ENCODE data around the gene LRGUK. TPM values are rescaled to one million over a fixed set of nuclear protein-coding genes. Genes with fewer than 3 reads are reported as not detected.

Gene LRGUK
- polyA plus RNA-seq, 1 experiment, result 0.07 TPM

DNA sequence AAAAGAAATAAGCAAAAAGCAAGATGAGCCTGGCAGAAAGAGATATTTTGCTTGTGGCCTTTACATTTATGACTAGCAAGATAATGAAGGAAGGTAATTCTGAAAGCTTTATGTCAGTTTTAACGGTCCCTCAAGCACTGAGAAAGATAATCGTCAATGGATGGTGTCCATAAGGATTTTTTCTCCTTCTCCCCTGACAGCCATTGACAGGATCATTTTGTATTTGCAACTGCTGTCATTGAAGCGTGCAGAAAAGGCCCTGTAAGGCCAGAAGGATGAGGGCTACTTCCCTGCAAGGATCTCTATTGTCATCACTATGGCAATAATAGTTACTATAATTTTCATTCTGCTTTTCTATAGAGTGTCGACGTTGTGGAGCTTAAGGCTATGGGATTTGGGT is 994 bp upstream of the LRGUK start:
- TF ChIP-seq, protein P1, sequence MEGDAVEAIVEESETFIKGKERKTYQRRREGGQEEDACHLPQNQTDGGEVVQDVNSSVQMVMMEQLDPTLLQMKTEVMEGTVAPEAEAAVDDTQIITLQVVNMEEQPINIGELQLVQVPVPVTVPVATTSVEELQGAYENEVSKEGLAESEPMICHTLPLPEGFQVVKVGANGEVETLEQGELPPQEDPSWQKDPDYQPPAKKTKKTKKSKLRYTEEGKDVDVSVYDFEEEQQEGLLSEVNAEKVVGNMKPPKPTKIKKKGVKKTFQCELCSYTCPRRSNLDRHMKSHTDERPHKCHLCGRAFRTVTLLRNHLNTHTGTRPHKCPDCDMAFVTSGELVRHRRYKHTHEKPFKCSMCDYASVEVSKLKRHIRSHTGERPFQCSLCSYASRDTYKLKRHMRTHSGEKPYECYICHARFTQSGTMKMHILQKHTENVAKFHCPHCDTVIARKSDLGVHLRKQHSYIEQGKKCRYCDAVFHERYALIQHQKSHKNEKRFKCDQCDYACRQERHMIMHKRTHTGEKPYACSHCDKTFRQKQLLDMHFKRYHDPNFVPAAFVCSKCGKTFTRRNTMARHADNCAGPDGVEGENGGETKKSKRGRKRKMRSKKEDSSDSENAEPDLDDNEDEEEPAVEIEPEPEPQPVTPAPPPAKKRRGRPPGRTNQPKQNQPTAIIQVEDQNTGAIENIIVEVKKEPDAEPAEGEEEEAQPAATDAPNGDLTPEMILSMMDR (IDR thresholded peaks at IDR 0.05; ENCODE audit: low read depth, low read length), result no peak
- Histone ChIP-seq H3K9me3 (ENCODE audit: control insufficient read depth, insufficient read depth, low read length) (no peaks in the 10 kb centered on the region), H3K27me3 (ENCODE audit: control insufficient read depth, insufficient read depth, low read length) (peaks cover 3% of the 10 kb centered on the region), H3K4me3 (ENCODE audit: low read depth, low read length) (no peak overlapping the region), H3K27ac (ENCODE audit: low read depth, low read length) (no peak overlapping the region)
- CTCF ChIA-PET, result interaction anchor here (1.3 kb wide), 1 partner anchor 18 kb away, joined by 4 read pairs; no protein-coding TSS in a partner anchor
- DNase-seq (ENCODE audit: low read depth, low spot score), result no peak
- POLR2A ChIA-PET, result no interaction called here

DNA sequence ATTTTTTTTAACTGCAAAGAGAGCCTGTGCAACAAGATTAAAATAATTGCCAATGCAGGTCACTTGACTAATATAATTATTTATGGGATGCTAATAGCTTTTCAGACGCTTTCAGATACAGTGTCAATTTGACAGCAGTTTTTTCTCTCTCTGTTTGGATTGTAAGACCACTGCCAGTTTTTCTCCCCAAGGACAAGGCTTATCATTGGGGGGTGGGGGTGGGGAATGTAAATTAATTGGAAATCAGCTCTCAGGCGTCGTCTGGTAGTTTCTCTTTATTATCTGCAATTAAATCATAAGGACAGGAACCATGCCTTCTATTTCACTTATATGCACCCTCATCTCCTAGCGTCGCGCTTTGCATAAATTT is 559 bp upstream of the LRGUK start:
- CTCF ChIA-PET, result interaction anchor here (1.1 to 1.3 kb wide), 2 partner anchors 18 to 294 kb away, joined by 4 to 5 read pairs; no protein-coding TSS in a partner anchor
- TF ChIP-seq, protein P1 (IDR thresholded peaks at IDR 0.05; ENCODE audit: low read depth, low read length), result no peak
- Histone ChIP-seq H3K4me3 (ENCODE audit: low read depth, low read length) (peak overlapping the region; percentile 84; the same call in 1 of the 2 replicates), H3K27ac (ENCODE audit: low read depth, low read length) (no peak overlapping the region), H3K27me3 (ENCODE audit: control insufficient read depth, insufficient read depth, low read length) (peaks cover 3% of the 10 kb centered on the region), H3K9me3 (ENCODE audit: control insufficient read depth, insufficient read depth, low read length) (no peaks in the 10 kb centered on the region)
- DNase-seq (ENCODE audit: low read depth, low spot score), result no peak
- POLR2A ChIA-PET, result no interaction called here

DNA sequence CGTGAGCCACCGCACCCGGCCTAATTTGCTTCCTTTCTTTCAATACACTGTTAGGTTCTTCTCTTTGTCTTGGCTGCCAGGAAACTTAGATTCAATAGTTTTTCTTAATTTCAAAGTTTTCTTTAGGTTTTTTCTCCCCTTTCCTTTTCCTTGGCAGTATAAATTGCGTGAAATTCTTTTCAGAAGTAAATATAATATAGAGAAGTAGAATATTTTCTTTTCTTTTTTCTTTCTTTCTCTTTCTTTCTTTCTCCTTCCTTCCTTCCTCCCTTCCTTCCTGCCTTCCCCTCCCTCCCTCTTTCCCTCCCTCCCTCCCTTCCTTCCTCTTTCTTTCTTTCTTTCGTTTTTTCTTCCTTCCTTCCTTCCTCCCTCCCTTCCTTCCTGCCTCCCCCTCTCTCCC is 1.7 kb downstream of the LRGUK start:
- TF ChIP-seq, protein P1 (IDR thresholded peaks at IDR 0.05; ENCODE audit: low read depth, low read length), result no peak

DNA sequence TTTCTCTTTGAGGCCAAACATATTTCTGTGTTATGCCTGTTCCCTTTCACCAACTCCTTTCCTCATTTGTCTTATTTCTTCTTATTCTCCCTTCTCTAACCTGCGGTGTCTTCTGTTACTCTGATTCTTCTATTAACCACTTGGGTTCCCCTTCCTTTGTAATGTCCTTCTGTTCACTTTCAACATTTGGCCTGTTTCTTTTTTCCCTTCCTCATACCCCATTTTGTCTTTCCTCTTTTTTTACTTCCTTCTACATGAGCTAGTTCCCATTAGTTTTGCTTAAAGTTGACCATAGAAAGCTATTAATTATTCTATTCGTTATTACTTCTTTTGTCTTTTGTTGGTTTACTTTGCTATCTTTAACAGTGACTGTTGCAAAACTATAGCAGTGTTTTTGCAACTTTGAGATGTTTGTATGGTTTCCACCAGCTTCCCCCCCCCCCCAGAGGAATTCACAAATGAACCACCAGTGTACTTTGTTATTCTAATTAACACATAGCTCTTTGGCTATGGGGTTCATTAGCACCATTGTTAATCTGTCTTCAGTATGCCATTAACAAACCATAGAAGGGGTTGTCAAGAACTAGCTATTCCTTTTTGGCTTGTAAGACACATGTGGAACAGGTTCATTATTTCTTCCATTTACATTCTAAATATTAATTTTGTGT is 2.9 kb downstream of the LRGUK start:
- TF ChIP-seq, protein P1 (IDR thresholded peaks at IDR 0.05; ENCODE audit: low read depth, low read length), result no peak
- POLR2A ChIA-PET, result no interaction called here
- CTCF ChIA-PET, result interaction anchor here (1.0 to 3.8 kb wide), 2 partner anchors 11 to 187 kb away, joined by 4 to 33 read pairs; no protein-coding TSS in a partner anchor

More for the DNA sequence above, 1.7 kb downstream of the LRGUK start:
- no peak for DNase-seq (ENCODE audit: low read depth, low spot score)
- H3K9me3 ChIP-seq (ENCODE audit: control insufficient read depth, insufficient read depth, low read length), result no peaks in the 10 kb centered on the region
- CTCF ChIA-PET, result no interaction called here
- POLR2A ChIA-PET, result no interaction called here
- H3K27ac ChIP-seq (ENCODE audit: low read depth, low read length), result no peak overlapping the region
- peaks cover 5% of the 10 kb centered on the region for H3K27me3 ChIP-seq (ENCODE audit: control insufficient read depth, insufficient read depth, low read length)
- H3K4me3 ChIP-seq (ENCODE audit: low read depth, low read length), result no peak overlapping the region

DNA sequence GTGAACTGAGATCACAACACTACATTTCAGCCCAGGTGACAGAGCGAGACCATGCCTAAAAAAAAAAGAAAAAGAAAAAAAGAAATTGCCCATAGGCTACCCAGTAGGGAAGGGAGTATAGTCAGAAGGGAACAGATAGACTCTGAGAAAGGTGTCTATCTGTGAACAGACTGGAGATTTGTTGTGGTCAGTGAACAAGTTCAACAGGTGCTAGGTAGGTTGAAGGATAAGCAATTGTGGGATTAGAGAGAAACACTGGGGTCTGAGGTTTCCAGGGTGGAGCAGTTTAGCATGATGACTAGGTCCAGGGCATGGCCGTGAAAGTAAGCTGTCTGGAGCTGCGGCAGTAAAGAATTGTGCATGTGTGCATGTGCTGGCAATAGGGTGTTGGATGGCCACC is 6.9 kb downstream of the LRGUK start:
- Histone ChIP-seq H3K27me3 (ENCODE audit: control insufficient read depth, insufficient read depth, low read length) (peaks cover 8% of the 10 kb centered on the region), H3K4me3 (ENCODE audit: low read depth, low read length) (no peak overlapping the region), H3K9me3 (ENCODE audit: control insufficient read depth, insufficient read depth, low read length) (no peaks in the 10 kb centered on the region), H3K27ac (ENCODE audit: low read depth, low read length) (no peak overlapping the region)
- TF ChIP-seq, protein P1 (IDR thresholded peaks at IDR 0.05; ENCODE audit: low read depth, low read length), result no peak
- CTCF ChIA-PET, result no interaction called here
- POLR2A ChIA-PET, result no interaction called here
- no peak for DNase-seq (ENCODE audit: low read depth, low spot score)

More for the DNA sequence above, 2.9 kb downstream of the LRGUK start:
- no peaks in the 10 kb centered on the region for H3K9me3 ChIP-seq (ENCODE audit: control insufficient read depth, insufficient read depth, low read length)
- DNase-seq (ENCODE audit: low read depth, low spot score), result no peak
- peaks cover 8% of the 10 kb centered on the region for H3K27me3 ChIP-seq (ENCODE audit: control insufficient read depth, insufficient read depth, low read length)
- no peak overlapping the region for H3K27ac ChIP-seq (ENCODE audit: low read depth, low read length)
- no peak overlapping the region for H3K4me3 ChIP-seq (ENCODE audit: low read depth, low read length)

Data from AG04450 (cell line).